Astrocyte (in vitro differentiated cells and primary cell): Measurements from ENCODE around the gene CSF1R. TPM values are rescaled to one million over a fixed set of nuclear protein-coding genes. Genes with fewer than 3 reads are reported as not detected.

ENCODE experiments used
- DNase-seq: peaks from one replicate; pipeline ENCODE4 v3.0.0-alpha.2; 2010; ENCODE audit warnings: low read depth
- FAIRE-seq: peaks from 2 replicates; lab custom pipeline; 2011; peaks lifted over from hg19 to GRCh38; lab: Jason Lieb, UNC
- H2AFZ ChIP-seq: 2 replicates; pipeline ENCODE4 v1.6.0; 2012; ENCODE audit warnings: low read depth, low read length, inconsistent platforms
- H3K27ac ChIP-seq: 2 replicates; pipeline ENCODE4 v1.5.1; 2011; ENCODE audit warnings: low read depth, low read length, inconsistent platforms
- H3K27me3 ChIP-seq: 2 replicates; pipeline ENCODE4 v1.6.0; 2011; ENCODE audit warnings: low read length, inconsistent platforms; ENCODE audit not compliant: insufficient read depth
- H3K36me3 ChIP-seq: 2 replicates; pipeline ENCODE4 v1.5.1; 2011; ENCODE audit warnings: low read length, inconsistent platforms; ENCODE audit not compliant: insufficient read depth
- H3K4me1 ChIP-seq: 2 replicates; pipeline ENCODE4 v1.5.1; 2011; ENCODE audit warnings: low read length, inconsistent platforms; ENCODE audit not compliant: insufficient read depth
- H3K4me2 ChIP-seq: 2 replicates; pipeline ENCODE4 v1.6.0; 2012; ENCODE audit warnings: low read length, inconsistent platforms
- H3K4me3 ChIP-seq: 2 replicates; pipeline ENCODE4 v1.5.1; 2011; ENCODE audit warnings: low read depth, mild to moderate bottlenecking, low read length, inconsistent platforms; ENCODE audit not compliant: insufficient read depth
- H3K79me2 ChIP-seq: 2 replicates; pipeline ENCODE4 v1.6.0; 2012; ENCODE audit warnings: mild to moderate bottlenecking, low read length, inconsistent platforms; ENCODE audit not compliant: insufficient read depth
- H3K9ac ChIP-seq: 2 replicates; pipeline ENCODE4 v1.6.0; 2012; ENCODE audit warnings: mild to moderate bottlenecking, low read length, inconsistent platforms
- H3K9me3 ChIP-seq: 2 replicates; pipeline ENCODE4 v1.5.1; 2012; ENCODE audit warnings: low read depth, mild to moderate bottlenecking, low read length, inconsistent platforms; ENCODE audit not compliant: insufficient read depth
- H4K20me1 ChIP-seq: 2 replicates; pipeline ENCODE4 v1.6.0; 2012; ENCODE audit warnings: low read length, inconsistent platforms; ENCODE audit not compliant: insufficient read depth
- H3K27ac Mint-ChIP-seq: one replicate; pipeline ENCODE4 v1.8.0; 2021; ENCODE audit warnings: mild to moderate bottlenecking, mixed read lengths; ENCODE audit not compliant: unreplicated experiment
- H3K27me3 Mint-ChIP-seq: one replicate; pipeline ENCODE4 v1.8.0; 2021; ENCODE audit warnings: low read depth, mixed read lengths; ENCODE audit not compliant: unreplicated experiment
- H3K36me3 Mint-ChIP-seq: one replicate; pipeline ENCODE4 v1.8.0; 2021; ENCODE audit warnings: low read depth, mixed read lengths; ENCODE audit not compliant: unreplicated experiment
- H3K4me1 Mint-ChIP-seq: one replicate; pipeline ENCODE4 v1.8.0; 2021; ENCODE audit warnings: low read depth, mixed read lengths; ENCODE audit not compliant: unreplicated experiment
- H3K4me3 Mint-ChIP-seq: one replicate; pipeline ENCODE4 v1.8.0; 2021; ENCODE audit warnings: mild to moderate bottlenecking, moderate library complexity, mixed read lengths; ENCODE audit not compliant: unreplicated experiment
- H3K9me3 Mint-ChIP-seq: one replicate; pipeline ENCODE4 v1.8.0; 2021; ENCODE audit warnings: mild to moderate bottlenecking, mixed read lengths; ENCODE audit not compliant: unreplicated experiment
- EZH2 ChIP-seq: IDR thresholded peaks from 2 replicates; pipeline ENCODE4 v1.6.1; 2012; ENCODE audit warnings: mild to moderate bottlenecking, low read length, inconsistent platforms; ENCODE audit not compliant: insufficient read depth
- total RNA-seq: library from RNA; stranded (reverse); gene quantifications from 2 replicates; pipeline ENCODE4 v1.2.1, GENCODE V29; 2021
- TF ChIP-seq, protein P1 (sequence below): IDR thresholded peaks from 2 replicates; pipeline ENCODE4 v1.5.1; 2011; ENCODE audit warnings: low read depth, mild to moderate bottlenecking, inconsistent platforms, low read length, moderate library complexity; ENCODE audit not compliant: insufficient read depth

Gene CSF1R
- total RNA-seq, 1 donor from 2014 or later = 1.4 TPM

DNA sequence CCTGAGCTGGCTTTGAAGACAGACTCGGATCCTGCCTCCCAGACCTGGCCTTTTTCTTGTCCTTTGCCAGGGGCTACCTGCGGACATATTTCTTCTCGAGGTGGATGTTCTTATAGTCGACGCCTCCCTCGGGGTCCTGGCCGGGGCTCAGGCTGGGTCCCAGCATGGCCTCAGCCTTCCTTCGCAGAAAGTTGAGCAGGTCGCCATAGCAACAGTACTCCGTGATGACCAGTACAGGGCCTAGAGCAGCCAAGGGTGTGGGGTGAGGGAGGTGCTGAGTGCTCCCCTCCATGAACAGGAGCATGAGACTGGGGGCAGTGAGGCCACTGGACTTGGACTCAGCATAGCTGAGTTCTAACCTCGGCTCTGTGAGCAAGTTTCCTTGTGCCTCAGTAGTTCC, 26.7 kb downstream of the CSF1R start:
- TF ChIP-seq, protein P1, sequence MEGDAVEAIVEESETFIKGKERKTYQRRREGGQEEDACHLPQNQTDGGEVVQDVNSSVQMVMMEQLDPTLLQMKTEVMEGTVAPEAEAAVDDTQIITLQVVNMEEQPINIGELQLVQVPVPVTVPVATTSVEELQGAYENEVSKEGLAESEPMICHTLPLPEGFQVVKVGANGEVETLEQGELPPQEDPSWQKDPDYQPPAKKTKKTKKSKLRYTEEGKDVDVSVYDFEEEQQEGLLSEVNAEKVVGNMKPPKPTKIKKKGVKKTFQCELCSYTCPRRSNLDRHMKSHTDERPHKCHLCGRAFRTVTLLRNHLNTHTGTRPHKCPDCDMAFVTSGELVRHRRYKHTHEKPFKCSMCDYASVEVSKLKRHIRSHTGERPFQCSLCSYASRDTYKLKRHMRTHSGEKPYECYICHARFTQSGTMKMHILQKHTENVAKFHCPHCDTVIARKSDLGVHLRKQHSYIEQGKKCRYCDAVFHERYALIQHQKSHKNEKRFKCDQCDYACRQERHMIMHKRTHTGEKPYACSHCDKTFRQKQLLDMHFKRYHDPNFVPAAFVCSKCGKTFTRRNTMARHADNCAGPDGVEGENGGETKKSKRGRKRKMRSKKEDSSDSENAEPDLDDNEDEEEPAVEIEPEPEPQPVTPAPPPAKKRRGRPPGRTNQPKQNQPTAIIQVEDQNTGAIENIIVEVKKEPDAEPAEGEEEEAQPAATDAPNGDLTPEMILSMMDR = no peak
- TF ChIP-seq EZH2 = no peak
- H3K4me3 ChIP-seq = no peak overlapping the region
- FAIRE-seq (no peak), DNase-seq (no peak)
- H3K4me1 ChIP-seq = peaks cover 18% of the 10 kb centered on the region
- H4K20me1 ChIP-seq = no peaks in the 10 kb centered on the region
- Mint-ChIP-seq H3K27ac (no peak overlapping the region), H3K27me3 (no peaks in the 10 kb centered on the region), H3K4me3 (no peak overlapping the region), H3K9me3 (no peaks in the 10 kb centered on the region), H3K4me1 (peaks cover 30% of the 10 kb centered on the region), H3K36me3 (peaks cover 10% of the 10 kb centered on the region)
- no peak overlapping the region for H3K9ac ChIP-seq
- H3K27ac ChIP-seq = no peak overlapping the region
- peaks cover 6% of the 10 kb centered on the region for H3K36me3 ChIP-seq
- H3K4me2 ChIP-seq = no peak overlapping the region
- no peaks in the 10 kb centered on the region for H3K27me3 ChIP-seq
- H2AFZ ChIP-seq = no peak overlapping the region
- no peaks in the 10 kb centered on the region for H3K9me3 ChIP-seq
- H3K79me2 ChIP-seq = no peaks in the 10 kb centered on the region

DNA sequence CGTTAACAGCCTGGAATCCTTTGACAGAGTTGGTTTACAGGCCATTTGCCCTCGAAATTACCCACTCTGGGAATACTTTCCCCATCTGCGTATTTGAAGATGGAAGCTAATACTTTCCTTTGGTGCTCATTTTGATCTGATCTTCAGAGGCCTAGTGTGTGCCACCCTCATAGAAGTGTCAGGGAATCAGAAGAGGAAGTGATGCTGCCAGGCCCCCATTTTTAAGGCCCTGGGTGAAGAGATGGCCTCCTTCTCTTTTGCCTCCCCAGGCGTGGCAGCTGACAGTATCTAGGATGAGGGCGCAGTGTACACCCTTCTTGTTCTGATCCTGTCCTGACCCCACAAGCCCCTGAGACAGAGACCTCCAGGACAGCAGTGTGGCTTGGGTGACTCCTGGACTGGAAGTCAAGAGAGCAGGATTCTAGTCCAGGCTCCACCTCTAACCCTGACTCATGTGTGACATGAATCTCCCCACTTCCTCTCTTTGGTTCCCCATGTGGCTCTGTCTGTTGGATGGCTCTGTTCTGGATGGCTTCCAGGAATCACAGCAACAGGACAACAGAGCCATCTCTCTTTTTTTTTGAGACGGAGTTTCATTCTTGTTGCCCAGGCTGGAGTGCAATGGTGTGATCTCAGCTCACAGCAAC, 27.8 kb downstream of the CSF1R start:
- no peak overlapping the region for H2AFZ ChIP-seq
- Mint-ChIP-seq H3K4me1 (peaks cover 24% of the 10 kb centered on the region), H3K27ac (peak overlapping the region; percentile 75), H3K4me3 (no peak overlapping the region), H3K36me3 (peaks cover 15% of the 10 kb centered on the region), H3K9me3 (no peaks in the 10 kb centered on the region), H3K27me3 (no peaks in the 10 kb centered on the region)
- FAIRE-seq (peak; percentile 47), DNase-seq (peak; percentile 48)
- no peak overlapping the region for H3K4me3 ChIP-seq
- H3K27ac ChIP-seq = peak overlapping the region; percentile 8
- H3K27me3 ChIP-seq = no peaks in the 10 kb centered on the region
- H3K4me2 ChIP-seq = peak overlapping the region; percentile 21
- TF ChIP-seq EZH2 = no peak
- TF ChIP-seq, protein P1 = no peak
- no peaks in the 10 kb centered on the region for H4K20me1 ChIP-seq
- no peaks in the 10 kb centered on the region for H3K9me3 ChIP-seq
- H3K9ac ChIP-seq = no peak overlapping the region
- peaks cover 13% of the 10 kb centered on the region for H3K4me1 ChIP-seq
- H3K79me2 ChIP-seq = no peaks in the 10 kb centered on the region
- peaks cover 6% of the 10 kb centered on the region for H3K36me3 ChIP-seq

DNA sequence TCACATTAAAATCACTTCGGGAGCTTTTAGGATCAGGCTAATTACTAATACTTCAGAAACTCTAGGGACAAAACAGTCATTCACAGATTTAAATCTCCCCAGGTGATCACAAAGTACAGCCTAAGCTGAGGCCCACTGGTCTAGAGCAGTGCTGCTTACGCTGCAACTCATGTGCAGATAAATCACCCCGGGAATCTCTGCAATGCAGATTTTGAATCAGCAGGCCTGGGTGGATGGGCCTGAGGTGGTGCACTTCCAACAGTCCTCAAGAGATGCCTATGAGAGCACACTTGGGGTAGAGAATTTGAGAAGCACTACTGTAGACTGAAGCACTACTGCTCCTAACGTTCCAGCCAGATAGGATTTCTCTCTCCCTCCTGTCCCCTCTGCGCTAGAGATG, 28.4 kb downstream of the CSF1R start:
- H3K27ac ChIP-seq = no peak overlapping the region
- H3K4me1 Mint-ChIP-seq = peaks cover 25% of the 10 kb centered on the region
- no peak overlapping the region for H2AFZ ChIP-seq
- peaks cover 19% of the 10 kb centered on the region for H3K36me3 Mint-ChIP-seq
- peak overlapping the region; percentile 75 for H3K27ac Mint-ChIP-seq
- H3K4me3 Mint-ChIP-seq = no peak overlapping the region
- TF ChIP-seq, protein P1 = no peak
- TF ChIP-seq EZH2 = no peak
- no peaks in the 10 kb centered on the region for H3K27me3 Mint-ChIP-seq
- H3K4me1 ChIP-seq = peaks cover 19% of the 10 kb centered on the region
- no peaks in the 10 kb centered on the region for H4K20me1 ChIP-seq
- no peaks in the 10 kb centered on the region for H3K79me2 ChIP-seq
- no peaks in the 10 kb centered on the region for H3K9me3 ChIP-seq
- no peak for FAIRE-seq
- H3K9me3 Mint-ChIP-seq = no peaks in the 10 kb centered on the region
- peak overlapping the region; percentile 21 for H3K4me2 ChIP-seq
- no peaks in the 10 kb centered on the region for H3K27me3 ChIP-seq
- no peak for DNase-seq
- no peak overlapping the region for H3K4me3 ChIP-seq
- H3K36me3 ChIP-seq = peaks cover 6% of the 10 kb centered on the region
- no peak overlapping the region for H3K9ac ChIP-seq
